ENCODE results near the gene CA10. TPM values are rescaled to one million over a fixed set of nuclear protein-coding genes. Genes with fewer than 3 reads are reported as not detected.

Gene CA10
- total RNA-seq, 4 donors from 2014 or later = 0.96 to 4.1 (median 1.1) TPM; not detected in 1

GRCh38 chr17:52011064-52011463 is 147.4 kb downstream of the CA10 start:
- TF ChIP-seq CTCF (IDR thresholded peaks at IDR 0.05) (no peak), EP300 (IDR thresholded peaks at IDR 0.05; ENCODE audit: low read depth) (no peak), POLR2A (IDR thresholded peaks at IDR 0.05) (no peak), POLR2AphosphoS5 (IDR thresholded peaks at IDR 0.05) (no peak)
- Histone ChIP-seq H3K9me3 (no peaks in the 10 kb centered on the region), H3K27me3 (no peaks in the 10 kb centered on the region), H3K36me3 (no peaks in the 10 kb centered on the region), H3K27ac (no peak overlapping the region), H3K4me1 (no peaks in the 10 kb centered on the region), H3K4me3 (no peak overlapping the region)
- in situ Hi-C loops (cut with MboI; ENCODE audit: low pct_ligation_motif_present in 1 of 4, low pct_unique_long_range_greater_than_20kb in 1 of 4, low sequenced_read_pairs in 3 of 4) = no loop called here
- DNase-seq = no peak
- intact Hi-C loops (cut with DNase I; ENCODE audit: low total_unique reads) = no loop called here
- WGBS, 2 donors (ENCODE audit: low coverage in 1 of 2) = 91% methylated on average over 1 of the region's 1 CpG; no CpG with 5 or more reads in 1 of the 2 donors

GRCh38 chr17:51999654-52000053 is 158.9 kb downstream of the CA10 start:
- H3K9me3 ChIP-seq = no peaks in the 10 kb centered on the region
- no peak for DNase-seq
- H3K27ac ChIP-seq = no peak overlapping the region
- H3K27me3 ChIP-seq = no peaks in the 10 kb centered on the region
- intact Hi-C loops (cut with DNase I; ENCODE audit: low total_unique reads) = no loop called here
- no peak overlapping the region for H3K4me3 ChIP-seq
- TF ChIP-seq CTCF (IDR thresholded peaks at IDR 0.05) (no peak), POLR2AphosphoS5 (IDR thresholded peaks at IDR 0.05) (no peak), EP300 (IDR thresholded peaks at IDR 0.05; ENCODE audit: low read depth) (no peak), POLR2A (IDR thresholded peaks at IDR 0.05) (no peak)
- H3K4me1 ChIP-seq = no peaks in the 10 kb centered on the region
- no peaks in the 10 kb centered on the region for H3K36me3 ChIP-seq
- 81 to 82% methylated on average over 3 of the region's 3 CpGs for WGBS, 2 donors (ENCODE audit: low coverage in 1 of 2)
- in situ Hi-C loops (cut with MboI; ENCODE audit: low pct_ligation_motif_present in 1 of 4, low pct_unique_long_range_greater_than_20kb in 1 of 4, low sequenced_read_pairs in 3 of 4) = no loop called here

- Histone ChIP-seq H3K4me1 (no peaks in the 10 kb centered on the region), H3K27ac (no peak overlapping the region), H3K36me3 (no peaks in the 10 kb centered on the region), H3K4me3 (no peak overlapping the region), H3K9me3 (no peaks in the 10 kb centered on the region), H3K27me3 (no peaks in the 10 kb centered on the region)
- DNase-seq = no peak
- intact Hi-C loops (cut with DNase I; ENCODE audit: low total_unique reads) (no loop called here), in situ Hi-C loops (cut with MboI; ENCODE audit: low pct_ligation_motif_present in 1 of 4, low pct_unique_long_range_greater_than_20kb in 1 of 4, low sequenced_read_pairs in 3 of 4) (no loop called here)
- TF ChIP-seq EP300 (IDR thresholded peaks at IDR 0.05; ENCODE audit: low read depth) (no peak), POLR2AphosphoS5 (IDR thresholded peaks at IDR 0.05) (no peak), POLR2A (IDR thresholded peaks at IDR 0.05) (no peak), CTCF (IDR thresholded peaks at IDR 0.05) (no peak)
- WGBS, 2 donors (ENCODE audit: low coverage in 1 of 2) = 69% methylated on average over 2 of the region's 2 CpGs; no CpG with 5 or more reads in 1 of the 2 donors
Observed at GRCh38 chr17:51997723-51998122, 160.8 kb downstream of the CA10 start.

GRCh38 chr17:51995797-51996403 is 162.6 kb downstream of the CA10 start:
- in situ Hi-C loops (cut with MboI; ENCODE audit: low pct_ligation_motif_present in 1 of 4, low pct_unique_long_range_greater_than_20kb in 1 of 4, low sequenced_read_pairs in 3 of 4) = no loop called here
- no peaks in the 10 kb centered on the region for H3K36me3 ChIP-seq
- no peak overlapping the region for H3K27ac ChIP-seq
- no peak for DNase-seq
- no peak for TF ChIP-seq EP300 (IDR thresholded peaks at IDR 0.05; ENCODE audit: low read depth)
- TF ChIP-seq POLR2AphosphoS5 (IDR thresholded peaks at IDR 0.05) = no peak
- TF ChIP-seq CTCF (IDR thresholded peaks at IDR 0.05) = no peak
- TF ChIP-seq POLR2A (IDR thresholded peaks at IDR 0.05) = no peak
- H3K4me3 ChIP-seq = no peak overlapping the region
- H3K27me3 ChIP-seq = no peaks in the 10 kb centered on the region
- H3K9me3 ChIP-seq = no peaks in the 10 kb centered on the region
- no peaks in the 10 kb centered on the region for H3K4me1 ChIP-seq
- intact Hi-C loops (cut with DNase I; ENCODE audit: low total_unique reads) = no loop called here

Measured in transverse colon (tissue), 4 donors.